GM19468 (cell line): ENCODE results near the gene CTAGE15.
"Not testable (repeated sequence)": the region's sequence is repeated elsewhere in the genome, so short reads cannot be mapped to it uniquely, and the experiment has no call there.

ENCODE experiments used
- ATAC-seq: cut with Tn5 transposase; IDR thresholded peaks from one replicate; pipeline ENCODE4 v1.9.1; 2021; ENCODE audit warnings: mild to moderate bottlenecking, moderate library complexity, moderate number of reproducible peaks; ENCODE audit not compliant: unreplicated experiment; ENCODE audit errors: extremely low read depth

CTAGE15 gene, protein sequence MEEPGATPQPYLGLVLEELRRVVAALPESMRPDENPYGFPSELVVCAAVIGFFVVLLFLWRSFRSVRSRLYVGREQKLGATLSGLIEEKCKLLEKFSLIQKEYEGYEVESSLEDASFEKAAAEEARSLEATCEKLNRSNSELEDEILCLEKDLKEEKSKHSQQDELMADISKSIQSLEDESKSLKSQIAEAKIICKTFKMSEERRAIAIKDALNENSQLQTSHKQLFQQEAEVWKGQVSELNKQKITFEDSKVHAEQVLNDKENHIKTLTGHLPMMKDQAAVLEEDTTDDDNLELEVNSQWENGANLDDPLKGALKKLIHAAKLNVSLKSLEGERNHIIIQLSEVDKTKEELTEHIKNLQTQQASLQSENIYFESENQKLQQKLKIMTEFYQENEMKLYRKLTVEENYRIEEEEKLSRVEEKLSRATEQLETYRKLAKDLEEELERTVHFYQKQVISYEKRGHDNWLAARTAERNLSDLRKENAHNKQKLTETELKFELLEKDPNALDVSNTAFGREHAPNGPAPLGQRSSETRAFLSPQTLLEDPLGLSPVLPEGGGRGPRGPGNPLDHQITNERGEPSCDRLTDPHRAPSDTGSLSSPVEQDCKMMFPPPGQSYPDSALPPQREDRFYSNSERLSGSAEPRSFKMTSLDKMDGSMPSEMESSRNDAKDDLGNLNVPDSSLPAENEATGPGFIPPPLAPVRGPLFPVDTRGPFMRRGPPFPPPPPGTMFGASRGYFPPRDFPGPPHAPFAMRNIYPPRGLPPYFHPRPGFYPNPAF

DNA sequence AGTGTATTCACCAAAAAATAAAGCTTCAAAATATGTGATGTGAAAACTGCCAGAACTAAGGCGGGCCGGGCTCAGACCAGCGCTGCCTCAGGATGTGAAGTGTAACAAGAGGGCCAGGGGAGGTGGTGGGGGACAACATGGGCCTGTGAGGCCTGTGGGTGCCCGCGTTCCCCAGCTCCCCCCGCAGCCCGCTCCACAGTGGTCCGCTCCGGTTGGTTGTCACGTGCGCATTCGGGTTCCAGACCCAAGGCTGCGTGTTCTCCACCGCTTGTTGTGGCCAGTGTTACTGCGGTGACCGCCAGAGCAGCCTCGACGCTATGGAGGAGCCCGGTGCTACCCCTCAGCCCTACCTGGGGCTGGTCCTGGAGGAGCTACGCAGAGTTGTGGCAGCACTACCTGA is at the start of gene CTAGE15:
CTAGE15 (plus strand) TSS at position 301 of the 400 bp plus-strand sequence; CDS start at position 318, 17 bp downstream.
- ATAC-seq: not testable (repeated sequence)

DNA sequence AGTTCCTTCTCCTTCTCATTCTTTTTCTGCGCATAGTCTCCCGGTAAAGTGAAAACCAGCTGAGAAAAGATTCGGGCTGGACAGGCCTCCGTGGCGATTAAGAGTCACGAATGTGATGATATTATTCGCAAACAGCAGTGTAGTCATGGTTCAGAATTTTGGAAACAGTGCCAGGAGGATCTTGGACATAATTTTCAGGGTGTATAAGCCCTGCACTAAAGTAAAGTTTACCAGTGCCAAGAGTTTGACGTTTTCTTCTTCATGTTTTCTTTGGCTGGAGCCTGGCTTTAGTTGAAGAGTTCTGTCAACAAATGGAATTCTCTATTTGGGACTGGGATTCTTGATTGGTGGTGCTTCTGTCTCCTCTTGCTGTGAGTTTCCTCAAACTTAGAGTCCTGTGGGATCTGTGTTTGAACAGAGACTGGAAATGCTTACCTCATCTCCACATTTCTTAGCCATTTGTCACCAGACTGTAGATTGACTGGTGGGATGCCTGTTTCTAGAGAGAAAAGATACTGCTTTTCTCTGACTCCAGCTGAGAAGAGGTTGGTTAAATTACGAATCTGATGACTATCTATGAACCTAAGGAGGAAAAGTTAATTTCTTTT is 49.2 kb upstream of the CTAGE15 start:
- not testable (repeated sequence) for ATAC-seq

DNA sequence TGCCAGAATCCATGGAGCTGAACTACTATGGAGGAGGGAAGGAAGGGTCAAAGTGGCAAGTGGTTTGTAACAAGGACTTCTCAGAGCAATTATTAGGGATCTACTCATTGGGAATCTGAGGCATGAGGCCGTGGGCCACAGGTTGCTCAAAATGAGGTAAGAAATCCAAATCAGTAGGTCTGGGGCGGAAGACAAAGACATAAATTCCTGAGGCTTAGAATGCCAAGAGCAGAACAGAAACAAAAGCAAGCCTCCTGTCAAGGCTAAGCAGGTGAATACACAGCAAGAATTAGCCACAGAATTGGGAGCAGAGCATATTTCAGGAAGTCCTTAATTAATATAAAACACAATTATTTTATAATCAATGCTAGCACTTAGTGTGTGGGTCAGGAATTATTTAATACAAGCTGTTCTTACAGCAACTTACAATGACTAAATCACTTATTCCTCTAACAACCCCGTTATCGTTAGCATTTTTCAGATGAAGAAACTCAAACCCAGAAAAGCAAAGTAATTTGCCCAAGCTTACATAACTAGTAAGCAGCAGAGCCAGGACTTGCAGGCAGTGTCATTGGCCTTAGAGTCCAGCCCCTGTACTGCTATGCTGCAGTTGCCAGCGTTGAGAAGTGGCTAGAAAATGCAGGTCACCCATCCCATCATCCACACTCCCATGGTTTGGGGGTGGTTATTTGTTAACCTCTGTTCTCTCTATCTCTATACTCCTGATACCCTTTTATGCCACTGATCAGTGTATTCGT is 40.3 kb upstream of the CTAGE15 start:
- not testable (repeated sequence) for ATAC-seq

DNA sequence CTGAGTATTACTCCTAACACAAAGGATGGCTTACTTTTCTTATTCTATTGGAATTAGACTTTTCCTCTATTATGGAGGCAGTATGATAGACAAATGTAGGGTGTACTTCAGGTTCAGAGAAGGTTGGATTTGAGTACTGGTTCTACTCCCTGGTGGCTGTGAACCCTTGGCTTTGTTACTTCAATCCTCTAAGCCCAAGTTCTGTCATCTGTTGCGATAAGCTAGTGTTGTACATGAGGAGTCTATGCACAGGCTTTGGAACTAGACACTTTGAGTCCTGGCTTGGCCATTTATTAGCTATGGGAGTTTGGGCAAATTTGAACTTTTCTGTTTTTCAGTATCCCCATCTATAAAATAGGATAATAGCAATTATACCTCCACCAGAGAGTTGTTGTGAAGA is 39.7 kb upstream of the CTAGE15 start:
- ATAC-seq: not testable (repeated sequence)

DNA sequence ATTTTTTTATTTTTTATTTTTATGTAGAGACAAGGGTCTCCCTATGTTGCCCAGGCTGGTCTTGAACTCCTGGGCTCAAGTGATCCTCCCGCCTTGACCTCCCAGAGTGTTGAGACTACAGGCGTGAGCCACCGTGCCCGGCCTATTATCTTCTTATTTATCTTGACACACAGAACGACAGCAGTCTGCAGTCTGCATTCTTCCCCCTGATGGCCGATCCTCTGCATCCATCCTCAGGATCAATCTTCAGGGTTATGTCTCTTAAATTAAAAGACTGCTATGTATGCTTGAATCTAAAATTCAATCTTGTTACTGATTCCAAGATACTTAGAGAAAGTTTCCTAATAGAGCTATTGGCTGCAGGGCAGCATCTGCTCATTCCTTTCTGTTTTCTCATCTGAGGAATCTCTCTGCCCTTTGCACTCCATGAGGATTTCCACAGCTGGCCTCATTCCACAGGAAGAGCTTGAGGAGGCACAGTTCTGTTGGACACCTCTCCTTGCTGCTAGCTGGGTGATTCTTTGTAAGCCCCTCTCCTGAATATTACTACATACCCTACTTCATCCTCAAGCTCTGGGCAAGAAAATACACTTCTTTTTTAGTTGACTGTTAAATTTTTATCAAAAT is 38.3 kb upstream of the CTAGE15 start:
- not testable (repeated sequence) for ATAC-seq

DNA sequence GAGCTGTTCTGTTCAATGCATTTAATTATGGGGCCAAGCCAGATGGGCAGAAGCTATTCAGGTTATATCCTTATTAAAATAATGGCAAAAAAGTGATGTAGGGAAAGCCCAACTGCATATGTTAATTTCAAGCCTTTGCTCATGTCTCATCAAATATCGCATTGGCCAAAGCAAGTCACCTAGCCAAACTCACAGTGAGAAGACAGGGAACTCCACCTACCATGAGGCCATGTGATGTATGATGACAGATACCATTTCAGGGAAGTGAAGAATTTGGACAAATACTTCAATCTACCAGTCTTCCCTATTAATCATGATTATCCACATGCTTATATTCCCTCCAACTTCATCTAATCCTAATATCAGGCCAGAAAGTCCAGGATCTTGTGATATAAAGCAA is 35.2 kb upstream of the CTAGE15 start:
- ATAC-seq: not testable (repeated sequence)

DNA sequence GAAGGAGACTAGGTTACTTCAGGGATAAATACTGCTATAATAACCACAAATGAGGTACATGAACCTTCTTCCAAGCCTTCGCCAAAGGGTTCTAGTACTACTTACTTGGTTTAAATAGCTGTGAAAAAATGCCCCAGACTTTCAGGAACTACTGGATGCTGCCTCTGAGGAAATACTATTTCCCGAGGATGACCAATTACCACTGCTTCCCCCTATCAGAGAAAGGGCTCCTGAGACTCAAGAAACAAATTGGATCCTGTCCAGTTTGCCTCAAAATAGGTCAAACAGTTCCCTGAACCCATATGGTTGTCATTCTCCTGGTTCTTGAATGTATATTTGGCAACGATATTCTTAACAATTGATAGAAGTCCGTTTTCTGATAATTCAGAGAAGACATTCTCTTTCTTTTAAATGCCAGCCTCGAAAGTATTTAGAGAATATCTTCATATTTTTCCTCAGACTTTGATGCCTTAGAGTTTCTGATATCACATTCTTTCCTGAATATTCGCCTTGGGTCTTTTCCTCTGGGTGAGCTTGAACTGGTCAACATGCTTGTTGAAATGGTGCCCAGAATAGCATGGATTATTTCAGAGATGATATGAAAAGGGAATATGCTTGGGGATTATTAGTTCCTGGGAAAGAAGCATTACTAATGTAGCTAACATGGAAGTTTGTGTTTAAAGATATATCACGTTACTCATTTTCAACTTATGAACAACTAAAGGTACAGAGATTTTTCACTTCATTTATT is 28.1 kb upstream of the CTAGE15 start:
- not testable (repeated sequence) for ATAC-seq

DNA sequence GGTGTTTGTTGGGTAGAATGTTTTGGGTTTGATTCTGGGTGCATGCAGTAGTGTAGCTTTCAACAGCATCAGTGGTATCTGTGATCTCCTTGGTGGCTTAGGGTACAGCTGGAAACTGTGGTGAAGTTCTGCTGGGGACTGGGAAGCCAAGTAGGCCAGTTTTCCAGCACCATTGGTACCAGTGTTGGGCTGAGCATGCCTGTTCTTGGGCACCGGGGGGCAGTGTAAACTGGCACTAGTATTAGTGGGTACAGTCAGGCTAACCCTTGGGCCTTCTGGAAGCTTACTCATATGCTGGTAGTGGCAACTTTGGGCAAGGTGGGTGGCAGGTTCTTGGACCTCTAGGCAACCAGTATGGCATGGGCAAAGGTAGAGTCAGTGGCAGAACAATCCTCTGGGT is 15.6 kb upstream of the CTAGE15 start:
- not testable (repeated sequence) for ATAC-seq

DNA sequence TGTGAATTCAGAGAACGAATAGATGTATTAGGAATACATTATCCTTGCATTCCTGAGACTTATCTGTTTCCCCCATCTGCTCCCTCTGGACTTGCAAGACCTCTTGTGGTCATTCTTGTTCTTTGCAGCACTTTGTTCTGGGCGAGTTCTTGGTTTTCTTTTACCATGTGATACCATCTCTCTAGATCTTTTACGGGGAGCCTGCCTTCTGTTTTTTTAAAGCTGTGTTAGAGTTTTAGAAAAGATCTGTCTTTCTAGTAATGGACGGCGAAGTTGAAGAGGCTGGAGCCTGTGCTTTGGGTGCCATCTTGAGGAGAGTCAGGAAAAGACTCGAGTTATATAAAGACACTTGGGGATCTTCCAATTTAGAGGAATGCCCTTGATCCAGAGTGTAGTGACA is 8.3 kb upstream of the CTAGE15 start:
- not testable (repeated sequence) for ATAC-seq

DNA sequence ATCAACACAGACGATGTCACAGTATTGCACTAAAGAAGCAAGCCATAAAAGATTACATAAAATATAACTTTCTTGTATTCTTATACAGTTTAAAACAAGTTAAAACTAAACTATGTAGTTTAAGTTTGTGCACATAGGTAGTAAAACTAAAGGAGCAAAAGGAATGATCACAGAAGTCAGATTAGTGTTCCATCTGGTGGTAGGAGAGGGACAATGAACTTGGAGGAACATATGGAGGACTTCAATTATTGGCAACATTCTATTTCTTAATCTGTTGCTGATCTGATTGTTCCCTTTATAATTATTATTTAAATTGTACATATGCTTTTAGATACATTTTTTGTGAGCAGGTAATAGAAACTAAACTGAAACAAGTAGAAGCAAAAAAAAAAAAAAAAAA is 5.6 kb upstream of the CTAGE15 start:
- not testable (repeated sequence) for ATAC-seq

DNA sequence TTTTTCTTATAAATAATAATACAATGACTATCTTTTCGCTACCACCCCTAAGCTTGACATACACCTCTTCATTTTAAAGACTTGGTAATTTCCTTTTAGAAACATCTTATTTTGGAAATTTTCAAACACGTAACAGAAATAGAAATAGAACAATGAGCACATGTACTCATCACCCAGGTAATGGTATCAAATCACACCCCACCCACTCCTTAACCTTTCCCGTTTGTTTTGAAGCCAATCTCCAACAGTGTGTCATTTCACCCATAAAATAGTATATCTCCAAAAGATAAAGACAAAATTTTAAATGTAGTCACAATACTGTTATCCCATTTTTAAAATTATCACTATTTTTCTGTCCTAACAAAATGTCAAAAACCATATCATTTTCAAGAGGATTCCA is 16.6 kb downstream of the CTAGE15 start:
- ATAC-seq: not testable (repeated sequence)

DNA sequence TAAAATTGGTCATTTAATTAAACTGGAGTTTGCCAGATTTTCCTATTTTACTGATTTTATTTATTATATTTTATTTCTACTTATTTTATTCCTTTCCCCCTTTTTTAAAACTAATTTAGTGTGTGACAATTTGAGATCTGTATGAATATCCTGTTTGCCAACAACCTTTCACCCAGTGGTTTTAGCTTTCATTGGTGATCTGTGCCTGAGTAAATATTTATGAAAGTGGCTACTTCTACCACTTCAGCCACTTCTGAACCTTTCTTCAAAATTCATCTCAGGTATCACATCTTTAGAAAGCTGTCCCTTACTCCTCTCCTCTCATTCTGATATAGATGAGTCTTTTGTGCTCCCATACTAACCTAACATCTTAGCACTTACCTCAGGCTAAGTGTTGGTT is 18.3 kb downstream of the CTAGE15 start:
- ATAC-seq: not testable (repeated sequence)

DNA sequence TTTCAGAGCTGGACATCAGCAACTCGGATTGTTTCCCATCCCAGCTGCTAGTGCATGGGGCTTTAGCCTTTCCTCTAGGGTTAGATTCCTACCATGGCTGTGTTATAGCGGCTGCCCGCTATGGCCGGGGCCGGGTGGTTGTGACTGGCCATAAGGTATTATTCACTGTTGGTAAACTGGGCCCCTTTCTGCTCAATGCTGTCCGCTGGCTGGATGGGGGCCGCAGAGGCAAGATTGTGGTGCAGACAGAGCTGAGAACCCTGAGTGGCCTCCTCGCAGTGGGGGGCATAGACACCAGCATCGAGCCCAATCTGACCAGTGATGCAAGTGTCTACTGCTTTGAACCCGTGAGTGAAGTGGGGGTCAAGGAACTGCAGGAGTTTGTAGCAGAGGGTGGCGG is 26.5 kb downstream of the CTAGE15 start:
- not testable (repeated sequence) for ATAC-seq

DNA sequence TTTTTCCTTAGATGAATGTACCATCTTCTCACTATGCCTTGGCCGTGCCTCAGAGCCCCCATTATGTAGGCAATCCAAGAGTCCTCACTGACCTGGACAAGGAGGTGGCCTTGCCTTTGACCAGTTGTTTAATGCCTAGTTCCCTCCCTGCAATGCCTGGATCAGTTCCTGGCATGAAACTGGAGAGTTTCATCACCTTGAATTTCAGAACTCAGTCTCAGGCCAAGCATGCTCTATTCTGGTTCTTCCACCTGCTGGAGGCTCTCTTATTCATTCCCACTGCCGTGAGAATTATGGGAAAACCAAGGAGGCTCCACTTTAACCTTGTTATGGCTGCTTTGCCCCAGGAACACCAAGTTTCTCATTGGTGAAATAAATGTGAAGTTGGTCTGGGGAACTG is 31.9 kb downstream of the CTAGE15 start:
- ATAC-seq: not testable (repeated sequence)

DNA sequence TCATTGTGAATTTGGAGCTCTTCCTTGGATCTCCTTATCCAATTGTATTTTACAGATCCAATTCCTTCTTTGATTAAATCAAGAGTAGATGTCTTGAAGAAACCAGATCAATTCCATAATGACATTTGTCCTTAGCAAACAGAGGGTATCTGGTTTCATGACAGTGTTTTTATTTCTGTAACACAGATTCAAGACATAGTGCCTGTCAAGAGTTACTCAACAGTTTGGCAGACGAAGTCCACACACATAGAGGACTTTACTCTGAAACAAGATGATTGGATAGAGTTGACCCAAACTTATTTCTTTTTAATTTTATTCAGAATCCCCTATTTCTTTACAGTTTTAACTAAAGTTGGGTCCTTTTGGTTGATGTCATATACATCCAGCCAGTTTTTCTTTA is 34.5 kb downstream of the CTAGE15 start:
- not testable (repeated sequence) for ATAC-seq

DNA sequence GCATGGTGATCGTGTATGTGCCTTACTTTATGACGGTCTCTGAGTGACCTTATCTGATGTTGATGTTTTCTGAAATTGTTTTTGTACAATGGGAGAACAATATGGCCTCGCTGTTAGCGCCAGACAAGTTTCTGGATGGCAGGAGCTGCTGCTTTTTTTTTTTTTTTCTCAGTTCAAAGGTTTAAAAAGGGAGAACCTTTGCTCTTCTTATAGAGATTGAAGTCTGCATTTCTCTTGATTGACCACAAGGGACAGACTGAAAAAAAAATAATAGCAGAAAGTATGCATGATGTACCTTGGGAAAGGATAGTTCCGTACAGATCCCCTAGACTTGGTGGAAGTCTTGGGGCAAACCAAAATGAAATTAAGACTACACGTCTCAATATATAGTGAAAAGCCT is 43.9 kb downstream of the CTAGE15 start:
- ATAC-seq: not testable (repeated sequence)

DNA sequence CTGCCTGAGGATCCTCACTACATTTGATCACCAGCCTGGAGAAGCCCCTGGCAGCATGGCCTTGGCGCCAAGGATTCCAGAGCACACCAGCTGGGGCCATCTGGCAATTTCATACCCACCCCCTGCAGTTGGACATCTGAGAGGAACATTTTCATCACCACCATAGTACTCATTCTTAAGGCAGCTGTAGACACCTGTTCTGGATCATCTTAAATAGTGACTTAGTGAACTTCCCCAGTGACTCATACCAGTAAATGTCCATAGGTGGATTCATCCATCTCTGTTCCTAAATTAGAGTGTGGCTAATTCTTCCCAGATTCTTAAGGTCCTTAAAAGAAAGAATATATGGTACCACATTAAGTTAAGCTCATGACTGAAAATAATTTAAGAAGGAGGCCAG is 45.6 kb downstream of the CTAGE15 start:
- not testable (repeated sequence) for ATAC-seq

DNA sequence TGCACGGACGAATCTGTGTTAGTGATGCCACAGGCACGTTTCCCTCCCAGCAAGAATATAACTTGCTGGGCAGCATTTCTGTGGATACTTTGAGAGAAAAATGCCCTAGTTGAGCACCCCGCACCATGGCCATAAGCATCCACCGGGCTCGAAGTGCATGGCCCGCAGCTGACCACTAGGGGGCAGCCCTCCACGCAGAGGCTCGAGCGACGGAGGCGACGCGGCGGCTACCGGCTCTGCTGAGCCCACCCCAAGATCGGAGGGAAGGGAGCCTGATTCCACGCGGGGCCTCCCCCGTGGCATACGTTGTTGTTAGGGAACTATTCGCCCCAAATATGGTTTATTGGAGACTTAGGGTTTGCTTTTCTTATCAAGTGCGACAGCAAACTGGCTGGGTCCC is 48.5 kb downstream of the CTAGE15 start:
- ATAC-seq: not testable (repeated sequence)

DNA sequence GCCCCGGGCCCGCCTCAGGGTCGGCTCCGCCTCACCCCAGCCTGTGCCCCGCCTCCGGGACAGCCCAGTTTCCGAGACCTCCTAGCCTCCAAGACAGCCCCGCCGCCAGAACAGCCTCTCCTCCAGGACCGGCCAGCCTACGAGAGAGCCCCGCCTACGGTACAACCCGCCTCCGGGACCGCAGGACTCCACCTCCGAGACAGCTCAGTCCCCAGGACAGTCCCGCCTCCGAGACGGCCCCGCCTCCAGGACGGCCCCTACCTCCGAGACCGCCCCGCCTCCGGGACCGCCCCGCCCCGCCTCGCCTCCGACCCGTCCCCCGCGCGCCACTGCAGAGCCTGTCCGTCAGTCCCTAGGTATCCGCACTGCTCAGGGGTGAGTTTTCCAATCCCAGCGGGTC is 49.0 kb downstream of the CTAGE15 start, which contains the start of gene TCAF2:
TCAF2 (plus strand) TSS at position 329 of the 400 bp plus-strand sequence.
- peak; percentile 85 for ATAC-seq
